Stomach smooth muscle (tissue), 2 donors: ENCODE results near the gene GNG14.
"Not testable (repeated sequence)": the region's sequence is repeated elsewhere in the genome, so short reads cannot be mapped to it uniquely, and the experiment has no call there.

Source experiments
- H3K27ac ChIP-seq: one replicate; pipeline ENCODE4 v1.7.0; 2013; ENCODE audit warnings: mild to moderate bottlenecking, low read length, inconsistent platforms
- H3K27me3 ChIP-seq, 2 donors: one replicate each; pipeline ENCODE4 v1.7.0; 2013; ENCODE audit warnings: low read length in 2 of 2; ENCODE audit not compliant: insufficient read depth in 2 of 2, control insufficient read depth in 1 of 2
- H3K36me3 ChIP-seq, 2 donors: one replicate each; pipeline ENCODE4 v1.7.0; 2013; ENCODE audit warnings: low read length in 2 of 2; ENCODE audit not compliant: control insufficient read depth in 2 of 2, insufficient read depth in 2 of 2
- H3K4me1 ChIP-seq: one replicate; pipeline ENCODE4 v1.7.0; 2013; ENCODE audit warnings: low read length; ENCODE audit not compliant: control insufficient read depth, insufficient read depth
- H3K4me3 ChIP-seq, 2 donors: one replicate each; pipeline ENCODE4 v1.7.0; 2013; ENCODE audit warnings: low read length in 2 of 2
- H3K9ac ChIP-seq, 2 donors: one replicate each; pipeline ENCODE4 v1.7.0; 2013; ENCODE audit warnings: low read length in 2 of 2, mild to moderate bottlenecking in 1 of 2
- H3K9me3 ChIP-seq, 2 donors: one replicate each; pipeline ENCODE4 v1.7.0; 2013; ENCODE audit warnings: low read length in 2 of 2; ENCODE audit not compliant: control insufficient read depth in 2 of 2
- donor health status: healthy.
- donor health status: Pancreatic carcinoma.

Gene GNG14

DNA sequence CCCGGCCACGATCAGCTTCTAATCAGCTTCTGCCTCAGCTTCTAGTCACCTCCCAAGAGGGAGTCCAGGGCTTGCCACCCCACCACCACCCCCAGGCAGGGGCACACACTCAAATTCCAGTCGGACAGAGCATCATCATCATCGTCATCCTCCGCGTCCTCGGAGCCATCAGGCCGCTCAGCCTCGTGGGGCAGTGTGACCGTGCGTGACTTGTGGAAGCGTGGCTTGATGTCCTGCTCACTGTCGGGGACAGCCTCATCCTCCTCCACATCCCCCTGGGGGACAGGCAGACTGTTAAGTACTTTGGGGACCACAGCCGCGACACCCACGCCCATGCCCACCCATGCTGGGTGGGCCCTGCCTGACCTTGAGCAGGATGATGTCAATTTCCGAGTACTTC, 23.4 kb downstream of the GNG14 start:
- H3K36me3 ChIP-seq, result peaks cover 48 to 51% of the 10 kb centered on the region in 2 donors
- peaks cover 2% of the 10 kb centered on the region for H3K4me1 ChIP-seq
- no peaks in the 10 kb centered on the region for H3K27me3 ChIP-seq
- no peak overlapping the region for H3K9ac ChIP-seq
- H3K4me3 ChIP-seq, result no peak overlapping the region
- H3K27ac ChIP-seq, result no peak overlapping the region
- H3K9me3 ChIP-seq, result no peaks in the 10 kb centered on the region

- H3K4me3 ChIP-seq, H3K4me1 ChIP-seq, H3K9me3 ChIP-seq, H3K9ac ChIP-seq, H3K27ac ChIP-seq, H3K27me3 ChIP-seq: not testable (repeated sequence)
- peaks cover 47 to 48% of the 10 kb centered on the region in 2 donors for H3K36me3 ChIP-seq
Observed at GRCh38 chr19:12712077-12712476, 24.3 kb downstream of the GNG14 start.

GRCh38 chr19:12713304-12713703, 25.5 kb downstream of the GNG14 start:
- H3K4me1 ChIP-seq, H3K27ac ChIP-seq, H3K27me3 ChIP-seq, H3K4me3 ChIP-seq, H3K9ac ChIP-seq, H3K9me3 ChIP-seq: not testable (repeated sequence)
- H3K36me3 ChIP-seq, result peaks cover 47 to 48% of the 10 kb centered on the region in 2 donors

DNA sequence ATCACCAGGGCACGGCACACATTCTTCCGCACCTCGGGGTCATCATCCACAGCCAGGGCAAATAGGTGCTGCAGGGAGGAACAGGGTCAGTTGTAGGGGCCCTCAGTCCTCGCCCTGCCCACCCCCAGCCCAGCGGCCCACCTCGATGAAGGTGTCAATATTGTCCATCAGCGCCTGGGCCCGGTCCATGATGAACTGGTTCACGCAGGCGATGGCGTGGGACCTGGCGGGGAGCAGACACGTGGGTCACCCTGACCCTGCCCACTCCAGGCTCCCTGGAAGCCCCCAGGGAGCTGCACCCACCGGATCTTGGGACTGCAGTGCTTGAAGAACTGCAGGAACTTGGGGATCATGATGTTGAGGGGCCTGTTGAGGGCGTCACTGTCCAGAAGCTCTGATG, 27.3 kb downstream of the GNG14 start:
- Histone ChIP-seq H3K27ac (no peak overlapping the region), H3K36me3 (peaks cover 45 to 49% of the 10 kb centered on the region in 2 donors)

GRCh38 chr19:12715929-12716328, 28.1 kb downstream of the GNG14 start:
- H3K9ac ChIP-seq, result no peak overlapping the region
- no peaks in the 10 kb centered on the region for H3K27me3 ChIP-seq
- peaks cover 39 to 43% of the 10 kb centered on the region in 2 donors for H3K36me3 ChIP-seq
- H3K9me3 ChIP-seq, result no peaks in the 10 kb centered on the region
- no peak overlapping the region for H3K27ac ChIP-seq
- peaks cover 20% of the 10 kb centered on the region for H3K4me1 ChIP-seq
- H3K4me3 ChIP-seq, result no peak overlapping the region

More for the DNA sequence above, 27.3 kb downstream of the GNG14 start:
- no peak overlapping the region for H3K4me3 ChIP-seq
- peaks cover 12% of the 10 kb centered on the region for H3K4me1 ChIP-seq
- H3K9ac ChIP-seq, result no peak overlapping the region
- H3K9me3 ChIP-seq, result no peaks in the 10 kb centered on the region
- H3K27me3 ChIP-seq, result no peaks in the 10 kb centered on the region

- peaks cover 43% of the 10 kb centered on the region for H3K4me1 ChIP-seq
- H3K27me3 ChIP-seq, result no peaks in the 10 kb centered on the region
- peak overlapping the region; percentile 77 to 86 for H3K4me3 ChIP-seq
- peaks cover 13 to 18% of the 10 kb centered on the region in 2 donors for H3K36me3 ChIP-seq
- H3K27ac ChIP-seq, result peak overlapping the region; percentile 93
- H3K9ac ChIP-seq, result peak overlapping the region; percentile 69 to 88
- H3K9me3 ChIP-seq, result no peaks in the 10 kb centered on the region
Observed at GRCh38 chr19:12720296-12720695, 32.5 kb downstream of the GNG14 start.

DNA sequence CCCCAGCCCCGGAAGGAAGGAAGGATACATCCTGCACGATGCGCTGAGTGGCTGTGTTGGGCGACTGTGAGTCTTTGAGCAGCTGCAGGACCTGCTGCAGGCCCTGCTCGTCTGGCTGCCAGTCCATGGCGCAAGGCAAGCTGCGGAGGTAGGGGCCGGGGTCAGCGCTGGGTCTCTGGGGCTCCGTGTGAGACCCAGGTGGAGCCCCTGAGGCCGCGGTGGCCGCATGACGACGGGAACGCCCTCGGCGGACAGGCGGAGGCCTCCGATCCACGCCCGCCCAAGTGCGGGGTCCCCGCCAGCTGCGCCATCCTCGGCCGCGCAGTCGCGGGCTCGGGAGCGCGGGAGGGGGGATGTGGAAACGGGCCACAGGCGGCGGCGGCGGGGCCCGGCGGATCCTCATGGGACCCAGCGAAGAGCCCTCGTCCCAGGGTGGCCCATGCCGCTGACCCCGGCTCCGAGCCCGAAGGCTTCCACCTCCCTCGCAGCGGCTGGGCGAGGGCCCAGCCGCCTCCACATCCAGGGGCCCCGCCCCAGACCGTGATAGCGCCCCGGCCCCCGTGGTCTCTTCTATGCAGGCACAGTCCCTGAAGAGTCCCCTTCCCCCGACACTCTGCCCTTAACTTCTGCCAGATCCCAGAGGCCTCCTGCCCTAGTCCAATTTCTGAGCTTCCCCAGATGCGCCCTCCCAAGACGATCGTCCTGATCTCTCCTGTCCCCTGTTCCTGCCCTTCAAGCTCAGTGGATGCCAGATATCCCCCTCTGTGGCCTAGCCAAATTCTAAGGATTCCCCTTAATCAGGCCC, 33.3 kb downstream of the GNG14 start:
- peaks cover 41% of the 10 kb centered on the region for H3K4me1 ChIP-seq
- H3K36me3 ChIP-seq, result peaks cover 11 to 15% of the 10 kb centered on the region in 2 donors
- H3K9ac ChIP-seq, result peak overlapping the region; percentile 88 to 93
- no peaks in the 10 kb centered on the region for H3K9me3 ChIP-seq
- peak overlapping the region; percentile 77 to 86 for H3K4me3 ChIP-seq
- no peaks in the 10 kb centered on the region for H3K27me3 ChIP-seq
- peak overlapping the region; percentile 93 for H3K27ac ChIP-seq

DNA sequence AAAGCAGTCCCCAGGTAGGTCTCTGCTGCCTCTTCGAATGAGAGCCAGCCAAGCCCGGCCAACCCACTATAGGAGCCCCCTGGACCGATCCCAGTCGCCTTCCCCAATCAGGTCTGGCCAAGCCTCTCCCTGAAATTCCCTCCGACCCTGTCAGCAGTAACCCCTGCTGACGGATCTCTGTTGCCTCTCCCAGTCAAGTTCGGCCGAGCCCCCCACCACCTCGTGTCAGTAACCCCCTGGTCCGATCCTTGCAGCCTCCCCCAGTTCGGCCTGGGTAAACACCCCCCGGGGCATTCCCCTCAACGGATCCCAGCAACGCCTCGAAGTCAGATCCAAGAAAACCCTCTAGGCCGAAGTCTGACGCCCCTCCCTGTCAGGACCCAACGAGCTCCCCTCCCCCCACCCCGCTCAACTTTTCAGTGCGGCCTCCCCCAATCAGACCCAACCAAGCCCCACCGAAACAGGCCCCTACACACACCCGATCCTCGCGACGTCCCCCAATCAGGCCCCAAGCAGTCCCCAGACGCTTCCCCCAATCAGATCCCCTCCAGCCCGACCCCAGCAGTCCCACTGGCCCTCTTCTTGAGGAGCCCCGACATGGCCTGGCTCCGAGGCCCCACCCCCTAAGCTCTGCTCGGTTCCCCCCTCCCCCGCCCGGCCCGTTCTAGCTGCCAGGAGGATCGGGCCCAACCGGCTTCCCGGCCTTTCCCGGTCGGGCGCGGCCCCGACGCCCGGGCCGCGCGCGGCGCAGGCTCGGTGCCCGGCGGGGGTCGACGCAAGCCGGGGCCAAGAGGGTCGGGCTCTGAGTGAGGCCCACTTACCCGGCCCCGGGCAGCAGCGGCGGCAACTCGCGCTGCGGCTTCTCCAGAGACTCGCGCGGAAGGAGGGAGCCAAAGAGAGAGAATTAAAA, 34.1 kb downstream of the GNG14 start:
- Histone ChIP-seq H3K9me3 (no peaks in the 10 kb centered on the region), H3K36me3 (peaks cover 7 to 10% of the 10 kb centered on the region in 2 donors), H3K9ac (peak overlapping the region; percentile 88 to 93), H3K27ac (peak overlapping the region; percentile 93), H3K4me3 (peak overlapping the region; percentile 77 to 86), H3K27me3 (no peaks in the 10 kb centered on the region), H3K4me1 (peaks cover 41% of the 10 kb centered on the region)

DNA sequence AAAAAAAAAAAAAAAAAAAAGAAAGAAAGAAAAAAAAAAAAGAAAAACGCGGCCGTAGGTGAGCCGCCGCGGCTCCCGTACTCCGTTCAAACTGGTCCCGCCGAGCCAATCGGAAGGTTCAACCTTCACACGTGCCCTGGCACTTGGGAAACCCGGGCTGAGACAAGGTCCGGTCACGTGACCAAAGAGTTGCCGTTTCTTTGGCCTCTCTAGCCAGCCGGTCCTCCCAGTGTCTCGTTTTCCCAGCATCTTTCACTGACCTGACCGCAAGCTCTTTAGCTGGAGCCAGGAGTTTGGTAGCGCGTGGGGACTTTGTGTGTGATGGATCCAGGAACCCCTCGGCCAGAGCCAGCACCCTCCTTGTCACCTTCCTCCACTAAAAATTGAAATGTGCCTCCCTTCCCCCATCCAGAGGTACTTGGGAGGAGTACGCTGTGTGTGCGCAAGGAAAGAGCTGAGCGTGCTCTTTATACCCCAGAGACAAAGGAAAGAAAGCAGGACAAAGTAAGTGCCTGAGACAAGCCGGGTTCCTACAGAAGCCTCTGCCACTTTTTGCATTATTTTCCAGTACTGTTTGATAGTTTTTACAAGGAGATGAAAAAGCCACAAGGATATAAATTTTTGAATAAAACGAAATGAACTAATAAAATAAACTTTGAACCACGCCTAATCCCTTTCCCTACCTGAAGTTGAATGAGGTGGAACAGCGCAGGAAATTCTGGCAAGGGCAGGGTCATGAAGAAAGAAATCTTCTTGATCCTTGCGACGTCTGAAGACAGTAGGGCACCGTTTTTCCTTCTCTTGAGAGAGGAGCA, 35.0 kb downstream of the GNG14 start:
- Histone ChIP-seq H3K27me3 (no peaks in the 10 kb centered on the region), H3K9ac (peak overlapping the region; percentile 88 to 93), H3K27ac (peak overlapping the region; percentile 93), H3K36me3 (peaks cover 7 to 9% of the 10 kb centered on the region in 2 donors), H3K4me1 (peaks cover 41% of the 10 kb centered on the region), H3K4me3 (peak overlapping the region; percentile 81 to 86), H3K9me3 (no peaks in the 10 kb centered on the region)

DNA sequence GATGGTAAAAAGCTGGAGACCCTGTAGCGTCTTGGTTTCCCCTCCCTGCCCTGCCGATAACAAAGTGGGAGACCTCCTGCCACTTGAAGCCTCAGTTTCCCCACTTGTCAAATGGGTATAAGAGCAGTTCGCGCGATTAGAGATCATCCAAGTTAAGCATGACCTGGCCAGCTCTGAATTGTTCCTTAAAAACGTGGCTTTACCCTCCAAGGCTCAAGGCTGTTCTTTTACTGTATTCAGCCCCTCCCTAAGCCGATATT, 35.5 kb downstream of the GNG14 start:
- peaks cover 9 to 11% of the 10 kb centered on the region in 2 donors for H3K36me3 ChIP-seq

More for the DNA sequence above, 35.5 kb downstream of the GNG14 start:
- Histone ChIP-seq H3K27me3 (no peaks in the 10 kb centered on the region), H3K9ac (peak overlapping the region; percentile 69 to 78), H3K9me3 (no peaks in the 10 kb centered on the region), H3K4me1 (peaks cover 41% of the 10 kb centered on the region), H3K4me3 (peak overlapping the region; percentile 81 to 86), H3K27ac (peak overlapping the region; percentile 93)
